Thymus (tissue), 11 donors: ENCODE data around the gene MCOLN3. TPM values are rescaled to one million over a fixed set of nuclear protein-coding genes. Genes with fewer than 3 reads are reported as not detected.
"Not testable (repeated sequence)": the region's sequence is repeated elsewhere in the genome, so short reads cannot be mapped to it uniquely, and the experiment has no call there.

Source experiments
- DNase-seq, 9 donors: peaks; one replicate each; pipeline ENCODE4 v3.0.0-alpha.2; 2013; ENCODE audit warnings: low spot score in 9 of 9, low read depth in 6 of 9, missing footprints in 1 of 9
- H3K27ac ChIP-seq, 2 donors: one replicate each; pipeline ENCODE4 v1.5.1; 2013; ENCODE audit warnings: control low read depth in 1 of 2, low read depth in 1 of 2, low read length in 1 of 2, mild to moderate bottlenecking in 1 of 2, moderate library complexity in 1 of 2
- H3K27me3 ChIP-seq, 2 donors: one replicate each; pipeline ENCODE4 v1.5.1; 2013; ENCODE audit warnings: low read length in 1 of 2; ENCODE audit not compliant: control insufficient read depth in 2 of 2, insufficient read depth in 1 of 2
- H3K36me3 ChIP-seq, 2 donors: one replicate each; pipeline ENCODE4 v1.5.1; 2013; ENCODE audit warnings: low read length in 1 of 2, mild to moderate bottlenecking in 1 of 2, moderate library complexity in 1 of 2; ENCODE audit not compliant: control insufficient read depth in 2 of 2, insufficient read depth in 2 of 2
- H3K4me1 ChIP-seq, 2 donors: one replicate each; pipeline ENCODE4 v1.5.1; 2013; ENCODE audit warnings: low read length in 2 of 2; ENCODE audit not compliant: control insufficient read depth in 2 of 2, insufficient read depth in 2 of 2
- H3K4me3 ChIP-seq, 2 donors: one replicate each; pipeline ENCODE4 v1.5.1; 2013; ENCODE audit warnings: low read length in 2 of 2, control low read depth in 1 of 2, mild to moderate bottlenecking in 1 of 2
- H3K9me3 ChIP-seq, 2 donors: one replicate each; pipeline ENCODE4 v1.5.1; 2013; ENCODE audit warnings: low read length in 1 of 2, mild to moderate bottlenecking in 1 of 2; ENCODE audit not compliant: control insufficient read depth in 2 of 2, insufficient read depth in 1 of 2
- WGBS: extraction: QIAGEN DNeasy Blood & Tissue Kit; methylation state at CpG from one replicate; pipeline ENCODE4 v1.1.7; 2013; 5-methylcytosine and 5-hydroxymethylcytosine counted together
- polyA plus RNA-seq: library from polyadenylated mRNA; stranded (reverse); fragments of 200-250 nt; gene quantifications from one replicate; pipeline ENCODE4 v1.2.3, GENCODE V29; 2013
- total RNA-seq: library from RNA; stranded (reverse); fragments of 120-200 nt; gene quantifications from one replicate; pipeline ENCODE4 v1.2.4, GENCODE V29; 2013
- donor health status: healthy.

Gene MCOLN3
- total and polyA plus RNA-seq, 2 donors: 5.6 to 13.4 TPM

DNA sequence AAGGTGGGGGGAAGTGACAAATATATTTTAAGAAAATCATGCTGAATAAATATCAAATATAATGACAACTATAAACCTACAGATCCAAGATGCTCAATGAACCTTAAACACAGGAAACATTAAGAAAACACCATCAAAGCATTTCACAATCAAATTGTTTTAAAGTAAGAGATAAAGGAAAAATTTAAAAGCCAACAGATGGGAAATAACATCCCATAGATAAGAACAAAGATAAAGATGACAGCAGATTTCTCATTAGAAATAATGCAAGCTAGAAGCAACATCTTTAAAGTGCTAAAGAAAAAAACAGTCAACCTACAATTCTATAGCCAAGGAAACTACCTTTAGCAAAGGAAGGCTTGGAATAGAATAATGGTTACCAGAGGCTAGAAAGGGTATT is 17.8 kb downstream of the MCOLN3 start:
- Histone ChIP-seq H3K27ac (no peak overlapping the region), H3K27me3 (no peaks in the 10 kb centered on the region), H3K9me3 (no peaks in the 10 kb centered on the region), H3K36me3 (no peaks in the 10 kb centered on the region), H3K4me1 (no peaks in the 10 kb centered on the region), H3K4me3 (no peak overlapping the region)
- no peak for DNase-seq

DNA sequence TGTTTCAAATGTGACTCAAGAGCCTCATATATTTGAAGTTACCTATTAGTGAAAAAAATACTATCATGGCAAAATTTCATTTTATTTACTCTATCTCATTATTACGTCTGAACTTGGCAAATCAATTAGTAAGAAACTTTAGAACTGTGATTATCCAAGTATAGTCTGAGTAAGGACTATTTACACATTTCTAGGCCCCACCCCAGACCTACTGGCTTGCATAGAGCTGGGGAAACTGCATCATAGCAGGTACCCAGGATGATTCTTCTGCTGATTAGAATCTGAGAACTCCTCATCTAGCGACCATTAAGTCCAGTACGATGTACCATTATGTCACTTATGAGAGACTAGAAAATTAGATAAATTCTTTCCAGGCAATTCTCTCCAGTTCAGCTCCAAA is 20.1 kb downstream of the MCOLN3 start:
- DNase-seq: no peak
- WGBS: 94% methylated on average over 3 of the region's 3 CpGs
- H3K9me3 ChIP-seq: no peaks in the 10 kb centered on the region

DNA sequence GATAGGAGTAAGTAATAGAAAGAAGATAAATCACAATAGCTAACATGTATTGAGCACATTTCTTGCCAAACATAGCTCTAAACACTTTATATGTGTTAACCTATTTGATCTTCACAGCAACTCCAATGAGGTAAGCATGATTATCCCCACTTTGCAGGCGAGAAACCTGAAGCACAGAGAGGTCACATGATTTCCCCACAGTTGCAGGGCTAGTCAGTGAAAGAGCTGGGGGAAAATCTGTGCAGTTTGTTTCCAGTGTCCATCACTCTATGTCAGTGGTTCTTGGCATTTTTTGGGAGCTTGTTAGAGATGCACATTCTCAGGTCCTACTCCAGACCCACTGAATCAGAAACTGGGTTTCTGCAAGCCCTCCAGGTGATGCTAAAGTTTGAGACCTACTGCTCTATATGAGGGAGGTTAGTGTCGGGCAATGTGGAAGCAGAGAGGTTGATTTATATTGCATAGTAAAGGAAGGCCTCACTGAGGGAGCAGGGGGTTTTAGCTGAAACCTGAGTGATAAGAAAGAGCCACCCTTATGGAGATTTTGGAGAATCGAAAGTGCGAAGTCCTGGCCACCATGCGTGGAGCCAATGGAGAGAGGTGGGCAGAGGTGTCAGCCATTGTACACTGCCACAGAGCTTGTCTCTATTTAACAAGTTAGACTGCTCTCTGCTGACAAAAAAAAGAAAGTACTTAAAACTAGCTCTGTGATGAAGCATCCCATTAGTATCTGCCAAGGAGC is 20.9 kb downstream of the MCOLN3 start:
- Histone ChIP-seq H3K4me3 (no peak overlapping the region), H3K9me3 (no peaks in the 10 kb centered on the region), H3K27ac (no peak overlapping the region), H3K36me3 (no peaks in the 10 kb centered on the region), H3K27me3 (no peaks in the 10 kb centered on the region), H3K4me1 (no peaks in the 10 kb centered on the region)
- peak in 1 of 9 donors; percentile 12 for DNase-seq
- WGBS: 88% methylated on average over 5 of the region's 5 CpGs

More for the DNA sequence above, 20.1 kb downstream of the MCOLN3 start:
- Histone ChIP-seq H3K27ac (no peak overlapping the region), H3K4me1 (no peaks in the 10 kb centered on the region), H3K4me3 (no peak overlapping the region), H3K27me3 (no peaks in the 10 kb centered on the region), H3K36me3 (no peaks in the 10 kb centered on the region)

DNA sequence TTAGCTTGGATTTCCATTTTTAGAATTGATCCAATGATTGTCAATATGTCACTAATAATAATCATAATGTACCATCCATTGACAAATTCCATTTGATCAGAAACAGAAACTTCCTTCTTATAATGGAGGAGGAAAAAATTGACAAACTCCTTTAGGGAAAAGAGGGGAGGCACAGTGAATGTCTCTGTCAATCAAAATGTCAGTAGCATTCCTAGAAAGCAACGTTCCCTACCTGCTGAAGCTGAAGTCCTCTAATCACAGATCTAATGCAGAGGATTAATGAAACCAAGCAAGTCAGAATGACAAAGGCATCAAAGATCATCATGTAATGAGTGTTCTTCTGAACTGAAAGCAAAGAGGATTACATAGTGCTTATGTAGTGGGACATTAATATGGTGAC is 22.4 kb downstream of the MCOLN3 start:
- WGBS: 85% methylated on average over 1 of the region's 1 CpG
- H3K27ac ChIP-seq: no peak overlapping the region

DNA sequence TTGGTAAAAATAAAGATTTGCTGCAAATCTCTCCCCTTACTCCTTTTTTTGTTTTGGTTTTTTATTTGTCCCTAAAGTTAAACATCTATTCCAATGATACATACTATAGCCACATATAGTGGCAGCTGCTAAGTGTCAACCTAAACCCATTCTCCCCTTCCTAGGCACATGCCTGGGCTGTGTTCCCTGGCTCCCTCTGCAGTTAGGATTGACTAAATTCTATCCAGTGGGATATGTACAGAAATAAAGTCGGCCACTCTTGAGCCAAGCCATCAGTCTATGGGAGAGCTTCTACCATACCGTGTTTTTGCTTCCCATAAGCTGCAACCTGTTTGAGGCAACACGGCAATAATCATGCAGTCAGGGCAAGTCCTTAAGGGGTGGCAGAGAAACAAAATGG is 23.6 kb downstream of the MCOLN3 start:
- H3K9me3 ChIP-seq: no peaks in the 10 kb centered on the region
- 97% methylated on average over 3 of the region's 3 CpGs for WGBS

More for the DNA sequence above, 22.4 kb downstream of the MCOLN3 start:
- Histone ChIP-seq H3K9me3 (no peaks in the 10 kb centered on the region), H3K4me3 (no peak overlapping the region), H3K27me3 (no peaks in the 10 kb centered on the region), H3K4me1 (no peaks in the 10 kb centered on the region), H3K36me3 (no peaks in the 10 kb centered on the region)
- DNase-seq: no peak

DNA sequence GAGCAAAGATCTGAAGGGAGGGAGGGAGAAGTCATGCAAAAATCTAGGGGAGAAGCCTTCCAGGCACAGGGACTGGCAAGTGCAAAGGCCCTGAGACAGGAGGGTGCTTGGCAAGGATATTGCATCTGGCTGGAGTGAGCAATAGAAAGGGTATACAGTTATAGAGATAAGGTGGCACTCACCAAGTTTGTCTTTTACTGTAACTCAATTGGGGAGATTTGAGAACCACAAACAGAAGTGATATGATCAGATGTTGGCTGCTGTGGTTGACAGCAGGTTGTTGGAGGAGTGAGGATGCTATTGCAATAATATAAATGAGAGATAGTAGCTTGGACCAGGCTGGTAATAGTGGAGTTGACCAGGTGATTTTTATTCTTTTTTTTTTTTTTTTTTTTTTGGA is 25.6 kb downstream of the MCOLN3 start:
- Histone ChIP-seq H3K27ac (no peak overlapping the region), H3K4me3 (no peak overlapping the region), H3K9me3 (no peaks in the 10 kb centered on the region), H3K27me3 (no peaks in the 10 kb centered on the region), H3K36me3 (no peaks in the 10 kb centered on the region), H3K4me1 (no peaks in the 10 kb centered on the region)
- no peak for DNase-seq

More for the DNA sequence above, 23.6 kb downstream of the MCOLN3 start:
- Histone ChIP-seq H3K36me3 (no peaks in the 10 kb centered on the region), H3K4me1 (no peaks in the 10 kb centered on the region), H3K4me3 (no peak overlapping the region), H3K27ac (no peak overlapping the region), H3K27me3 (no peaks in the 10 kb centered on the region)
- no peak for DNase-seq

DNA sequence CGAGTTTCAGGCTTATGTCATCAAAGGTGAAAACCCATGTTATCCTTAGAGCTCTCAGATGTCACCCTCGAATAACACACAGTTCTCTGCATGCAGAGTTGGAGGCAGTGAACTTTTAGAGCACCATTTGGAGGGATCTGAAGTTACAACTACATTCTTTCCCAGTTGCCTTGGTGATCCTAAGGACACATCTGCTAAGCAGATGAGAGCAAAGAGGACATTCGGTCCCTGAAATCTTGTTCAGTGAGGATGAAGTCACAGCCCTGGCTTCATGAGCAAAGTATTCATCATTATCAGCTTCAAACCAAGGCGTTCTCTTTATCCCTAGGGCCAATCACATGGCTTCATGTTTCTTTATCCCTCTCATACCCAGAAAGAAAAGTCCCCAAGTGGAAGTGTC is 28.3 kb downstream of the MCOLN3 start:
- no peak overlapping the region for H3K27ac ChIP-seq
- no peak overlapping the region for H3K4me3 ChIP-seq
- no peaks in the 10 kb centered on the region for H3K36me3 ChIP-seq
- no peak for DNase-seq
- H3K4me1 ChIP-seq: no peaks in the 10 kb centered on the region
- H3K27me3 ChIP-seq: no peaks in the 10 kb centered on the region
- no peaks in the 10 kb centered on the region for H3K9me3 ChIP-seq
- WGBS: 91% methylated on average over 4 of the region's 4 CpGs

DNA sequence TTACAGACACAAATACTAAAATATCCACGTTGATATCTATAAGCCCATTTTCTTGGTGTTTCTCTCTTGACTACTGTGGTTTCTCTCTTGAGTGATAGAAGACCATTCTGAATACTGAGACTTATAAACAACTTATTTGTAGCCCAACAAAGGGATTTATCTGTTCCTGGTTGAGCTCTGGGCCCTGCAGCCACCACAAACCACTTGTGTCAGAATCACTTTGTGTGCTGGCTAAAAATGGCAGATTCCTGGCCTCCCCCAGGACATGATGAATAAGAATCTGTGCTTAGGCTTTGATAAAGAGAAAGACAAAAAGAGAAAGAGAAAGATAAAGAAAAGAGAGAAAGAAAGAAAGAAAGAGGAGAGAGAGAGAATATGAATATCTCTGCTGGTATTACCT is 32.5 kb downstream of the MCOLN3 start:
- no peak for DNase-seq
- no peaks in the 10 kb centered on the region for H3K36me3 ChIP-seq

DNA sequence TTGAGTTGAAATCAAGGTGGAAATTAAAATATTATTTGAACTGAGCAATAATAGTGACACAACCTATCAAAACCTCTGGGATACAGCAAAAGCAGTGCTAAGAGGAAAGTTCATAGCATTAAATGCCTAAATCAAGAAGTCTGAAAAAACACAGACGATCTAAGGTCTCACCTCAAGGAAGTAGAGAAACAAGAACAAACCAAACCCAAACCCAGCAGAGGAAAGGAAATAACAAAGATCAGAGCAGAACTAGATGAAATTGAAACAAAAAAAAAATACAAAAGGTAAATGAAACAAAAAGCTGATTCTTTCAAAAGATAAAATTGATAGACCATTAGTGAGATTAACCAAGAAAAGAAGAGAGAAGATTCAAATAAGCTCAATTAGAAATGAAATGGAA is 42.7 kb downstream of the MCOLN3 start:
- H3K27ac ChIP-seq, H3K4me1 ChIP-seq, H3K9me3 ChIP-seq, H3K36me3 ChIP-seq, H3K4me3 ChIP-seq, H3K27me3 ChIP-seq, DNase-seq: not testable (repeated sequence)
- 70% methylated on average over 1 of the region's 1 CpG for WGBS

More for the DNA sequence above, 32.5 kb downstream of the MCOLN3 start:
- H3K27ac ChIP-seq: no peak overlapping the region
- H3K4me3 ChIP-seq: no peak overlapping the region
- 97% methylated on average over 1 of the region's 1 CpG for WGBS
- H3K4me1 ChIP-seq: no peaks in the 10 kb centered on the region
- no peaks in the 10 kb centered on the region for H3K27me3 ChIP-seq
- no peaks in the 10 kb centered on the region for H3K9me3 ChIP-seq
